Measurements from ENCODE around the gene FBXL16. TPM values are rescaled to one million over a fixed set of nuclear protein-coding genes. Genes with fewer than 3 reads are reported as not detected.

FBXL16 gene
- total and polyA plus RNA-seq, 3 donors from 2014 or later: 15.8 to 23.4 (median 16.1) TPM

DNA sequence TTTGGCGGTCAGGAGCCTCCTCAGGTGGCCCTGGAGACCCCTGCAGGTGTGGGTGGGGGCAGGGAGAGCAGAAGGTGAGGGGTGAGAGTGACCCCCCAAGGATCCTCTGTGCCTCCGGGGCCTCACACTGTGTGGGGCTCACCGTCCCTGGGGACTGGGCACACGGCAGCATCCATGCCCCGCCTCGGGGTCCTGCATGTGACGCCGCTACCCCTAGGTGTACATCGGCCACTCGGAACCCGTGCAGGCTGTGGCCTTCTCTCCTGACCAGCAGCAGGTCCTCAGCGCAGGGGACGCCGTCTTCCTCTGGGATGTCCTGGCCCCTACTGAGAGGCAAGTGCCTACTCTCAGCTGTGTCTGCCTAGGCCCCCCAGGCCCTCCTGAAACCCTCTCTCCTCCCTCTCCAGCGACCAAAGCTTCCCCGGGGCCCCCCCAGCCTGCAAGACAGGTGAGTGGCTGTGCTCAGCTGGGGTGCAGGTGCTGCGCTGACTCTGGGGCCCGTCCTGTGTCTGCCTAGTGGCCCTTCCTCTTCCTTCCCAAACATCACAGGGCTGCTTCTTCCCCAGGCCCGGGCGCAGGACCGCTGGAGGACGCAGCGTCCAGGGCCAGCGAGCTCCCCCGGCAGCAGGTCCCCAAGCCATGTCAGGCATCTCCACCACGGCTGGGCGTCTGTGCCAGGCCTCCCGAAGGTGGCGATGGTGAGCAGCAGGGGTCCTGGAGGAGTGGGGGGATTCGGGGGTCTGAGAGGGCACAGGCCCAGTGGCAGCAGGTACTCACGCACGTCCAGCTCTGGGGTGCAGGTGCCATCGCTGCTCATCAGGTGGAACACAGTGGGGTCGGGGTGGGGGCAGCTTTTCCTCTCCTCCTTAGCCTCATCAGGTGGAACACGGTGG, 46.7 kb downstream of the FBXL16 start:
- intact Hi-C loops (cut with DNase I; ENCODE audit: low total_unique reads): no loop called here

DNA sequence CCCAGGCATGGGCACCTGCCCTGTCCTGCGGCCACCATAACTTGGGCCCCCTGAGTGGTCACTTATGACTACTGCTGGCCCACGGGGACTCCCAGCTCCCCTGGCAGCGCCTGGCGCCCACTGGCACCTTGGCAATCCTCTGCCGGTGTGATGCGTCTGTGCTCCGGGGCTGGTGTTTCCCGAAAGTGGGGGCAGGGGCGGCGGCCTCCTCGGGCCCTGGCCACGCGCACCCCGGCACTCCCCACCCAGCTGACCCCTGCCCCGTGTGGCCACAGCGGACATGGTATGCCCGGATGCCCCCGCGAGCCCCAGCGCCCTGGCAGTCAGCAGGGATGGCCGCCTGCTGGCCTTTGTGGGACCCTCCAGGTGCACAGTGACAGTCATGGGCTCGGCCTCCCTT, 48.1 kb downstream of the FBXL16 start:
- 94 to 95% methylated on average over 15 of the region's 22 CpGs for WGBS, 2 donors
- no peak for DNase-seq
- peaks cover 12% of the 10 kb centered on the region for H3K4me1 ChIP-seq
- intact Hi-C loops (cut with DNase I; ENCODE audit: low total_unique reads): no loop called here
- no peaks in the 10 kb centered on the region for H3K9me3 ChIP-seq
- TF ChIP-seq, protein P1, sequence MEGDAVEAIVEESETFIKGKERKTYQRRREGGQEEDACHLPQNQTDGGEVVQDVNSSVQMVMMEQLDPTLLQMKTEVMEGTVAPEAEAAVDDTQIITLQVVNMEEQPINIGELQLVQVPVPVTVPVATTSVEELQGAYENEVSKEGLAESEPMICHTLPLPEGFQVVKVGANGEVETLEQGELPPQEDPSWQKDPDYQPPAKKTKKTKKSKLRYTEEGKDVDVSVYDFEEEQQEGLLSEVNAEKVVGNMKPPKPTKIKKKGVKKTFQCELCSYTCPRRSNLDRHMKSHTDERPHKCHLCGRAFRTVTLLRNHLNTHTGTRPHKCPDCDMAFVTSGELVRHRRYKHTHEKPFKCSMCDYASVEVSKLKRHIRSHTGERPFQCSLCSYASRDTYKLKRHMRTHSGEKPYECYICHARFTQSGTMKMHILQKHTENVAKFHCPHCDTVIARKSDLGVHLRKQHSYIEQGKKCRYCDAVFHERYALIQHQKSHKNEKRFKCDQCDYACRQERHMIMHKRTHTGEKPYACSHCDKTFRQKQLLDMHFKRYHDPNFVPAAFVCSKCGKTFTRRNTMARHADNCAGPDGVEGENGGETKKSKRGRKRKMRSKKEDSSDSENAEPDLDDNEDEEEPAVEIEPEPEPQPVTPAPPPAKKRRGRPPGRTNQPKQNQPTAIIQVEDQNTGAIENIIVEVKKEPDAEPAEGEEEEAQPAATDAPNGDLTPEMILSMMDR (IDR thresholded peaks at IDR 0.05): no peak
- no peak for TF ChIP-seq POLR2A (IDR thresholded peaks at IDR 0.05)
- H3K27ac ChIP-seq: no peak overlapping the region
- H3K36me3 ChIP-seq (ENCODE audit: low read depth, missing control alignments): no peaks in the 10 kb centered on the region
- no peak overlapping the region for H3K4me3 ChIP-seq
- H3K27me3 ChIP-seq: no peaks in the 10 kb centered on the region

More for the DNA sequence above, 46.7 kb downstream of the FBXL16 start:
- Histone ChIP-seq H3K27me3 (no peaks in the 10 kb centered on the region), H3K4me3 (no peak overlapping the region), H3K4me1 (peaks cover 12% of the 10 kb centered on the region), H3K9me3 (no peaks in the 10 kb centered on the region), H3K27ac (no peak overlapping the region), H3K36me3 (ENCODE audit: low read depth, missing control alignments) (no peaks in the 10 kb centered on the region)
- TF ChIP-seq, protein P1 (IDR thresholded peaks at IDR 0.05): no peak
- TF ChIP-seq POLR2A (IDR thresholded peaks at IDR 0.05): no peak
- 86 to 88% methylated on average over 17 to 34 of the region's 35 CpGs for WGBS, 2 donors
- DNase-seq: no peak

DNA sequence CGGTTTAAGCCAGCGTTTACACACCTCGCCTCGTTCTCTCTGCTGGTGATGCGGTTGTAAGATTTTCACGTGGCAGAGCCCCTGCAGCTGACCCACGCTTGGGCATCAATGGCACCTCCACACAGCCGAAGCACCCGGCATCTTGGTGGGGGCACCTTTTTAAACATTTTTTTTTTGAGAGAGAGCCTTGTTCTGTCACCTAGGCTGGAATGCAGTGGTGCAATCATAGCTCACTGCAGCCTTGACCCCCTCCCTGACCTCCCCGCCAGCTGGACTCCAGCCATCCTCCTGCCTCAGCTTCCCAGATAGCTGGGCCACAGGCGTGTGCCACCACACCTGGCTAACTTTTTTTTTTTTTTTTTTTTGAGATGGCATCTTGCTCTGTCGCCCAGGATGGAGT, 51.6 kb downstream of the FBXL16 start:
- Histone ChIP-seq H3K4me3 (no peak overlapping the region), H3K36me3 (ENCODE audit: low read depth, missing control alignments) (no peaks in the 10 kb centered on the region), H3K9me3 (no peaks in the 10 kb centered on the region), H3K4me1 (peaks cover 7% of the 10 kb centered on the region), H3K27me3 (no peaks in the 10 kb centered on the region), H3K27ac (no peak overlapping the region)
- intact Hi-C loops (cut with DNase I; ENCODE audit: low total_unique reads): no loop called here
- WGBS, 2 donors: 88 to 89% methylated on average over 12 of the region's 12 CpGs
- DNase-seq: no peak
- TF ChIP-seq, protein P1 (IDR thresholded peaks at IDR 0.05): no peak
- no peak for TF ChIP-seq POLR2A (IDR thresholded peaks at IDR 0.05)

DNA sequence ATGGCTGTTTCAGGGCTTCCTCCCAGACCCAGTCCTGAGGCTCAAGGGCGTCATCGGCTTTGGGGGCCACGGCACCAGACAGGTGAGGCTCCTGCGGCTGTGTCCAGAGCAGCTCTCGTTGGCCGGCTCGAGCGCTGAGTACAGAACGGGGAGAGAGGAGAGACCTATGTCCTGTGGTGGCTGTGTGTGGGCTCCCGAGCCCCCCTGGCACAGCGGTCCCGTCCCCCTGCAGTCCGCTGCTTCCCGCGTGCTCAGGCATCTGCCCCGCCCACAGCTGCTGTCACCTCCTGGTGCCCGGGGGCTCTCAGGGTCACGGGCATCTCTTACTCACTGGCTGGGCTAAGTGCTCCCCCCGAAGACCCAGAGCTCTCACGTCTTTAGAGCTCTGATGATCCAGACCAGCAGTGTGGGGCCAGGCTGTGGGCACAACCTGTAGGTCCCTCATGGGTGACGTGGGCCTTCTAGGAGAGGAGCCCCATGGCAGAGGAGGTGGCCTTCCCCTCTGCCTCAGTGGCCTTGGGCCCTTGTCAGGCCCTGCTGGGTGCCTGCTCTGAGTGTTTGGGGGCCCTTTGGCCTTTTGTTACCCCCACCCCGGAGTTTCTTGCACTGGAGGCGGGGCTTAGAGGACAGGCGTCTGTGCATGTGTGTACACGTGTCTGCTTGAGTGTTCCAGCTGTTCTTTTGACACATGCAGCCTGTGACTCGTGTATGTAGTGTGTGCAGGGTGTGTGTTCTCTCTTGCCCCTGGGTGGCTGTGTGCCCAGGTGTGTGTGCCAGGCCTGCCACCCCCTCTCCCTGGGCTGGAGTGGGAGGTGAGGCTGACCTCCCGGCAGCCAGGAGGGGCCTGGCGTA, 52.9 kb downstream of the FBXL16 start:
- intact Hi-C loops (cut with DNase I; ENCODE audit: low total_unique reads): no loop called here

More for the DNA sequence above, 52.9 kb downstream of the FBXL16 start:
- 88 to 91% methylated on average over 6 to 28 of the region's 28 CpGs for WGBS, 2 donors
- no peak overlapping the region for H3K4me3 ChIP-seq
- TF ChIP-seq, protein P1 (IDR thresholded peaks at IDR 0.05): no peak
- TF ChIP-seq POLR2A (IDR thresholded peaks at IDR 0.05): no peak
- no peaks in the 10 kb centered on the region for H3K27me3 ChIP-seq
- H3K27ac ChIP-seq: no peak overlapping the region
- H3K9me3 ChIP-seq: no peaks in the 10 kb centered on the region
- no peaks in the 10 kb centered on the region for H3K36me3 ChIP-seq (ENCODE audit: low read depth, missing control alignments)
- H3K4me1 ChIP-seq: peaks cover 17% of the 10 kb centered on the region
- DNase-seq: no peak
